PC-9 (cell line): ENCODE measurements around the gene CSH2.
"Not testable (repeated sequence)": the region's sequence is repeated elsewhere in the genome, so short reads cannot be mapped to it uniquely, and the experiment has no call there.

ENCODE experiments used
- CTCF ChIP-seq: fragments of 200-600 bp; sonication (generic); conservative IDR thresholded peaks from 2 replicates; pipeline ENCODE4 v1.6.1; 2017; ENCODE audit warnings: mixed run types, antibody characterized with exemption, mild to moderate bottlenecking, moderate library complexity
- EZH2 ChIP-seq: fragments of 200-600 bp; sonication (generic); IDR thresholded peaks from 2 replicates; pipeline ENCODE4 v1.8.0; 2017; ENCODE audit warnings: antibody characterized with exemption, low read depth

- TF ChIP-seq EZH2, CTCF: not testable (repeated sequence)
Measured at GRCh38 chr17:63873577-63873976, at the start of gene CSH2.
